H1 (cell line): ENCODE data around the gene EEIG1. TPM values are rescaled to one million over a fixed set of nuclear protein-coding genes. Genes with fewer than 3 reads are reported as not detected.

ENCODE experiments used
- ATF3 ChIP-seq: IDR thresholded peaks from 2 replicates; pipeline ENCODE4 v1.6.1; 2011; ENCODE audit warnings: low read depth, mild to moderate bottlenecking, low read length; ENCODE audit not compliant: insufficient read depth
- CHD1 ChIP-seq: IDR thresholded peaks from 2 replicates; pipeline ENCODE4 v1.6.1; 2012; ENCODE audit warnings: low read depth, low read length, improper control_type of control experiment
- CREB1 ChIP-seq: IDR thresholded peaks from 2 replicates; pipeline ENCODE4 v1.6.1; 2012; ENCODE audit warnings: inconsistent platforms
- EP300 ChIP-seq, 2 experiments: IDR thresholded peaks; 1 replicate in 1 of 2; 2 replicates in 1 of 2; pipeline ENCODE4 v1.6.1; 2011 to 2012; ENCODE audit warnings: low read depth in 2 of 2, low read length in 2 of 2, mild to moderate bottlenecking in 2 of 2, borderline replicate concordance in 1 of 2, inconsistent platforms in 1 of 2, moderate library complexity in 1 of 2
- NRF1 ChIP-seq: IDR thresholded peaks from 2 replicates; pipeline ENCODE4 v1.6.1; 2011; ENCODE audit warnings: mild to moderate bottlenecking, low read depth, low read length, improper control_type of control experiment
- TAF1 ChIP-seq: IDR thresholded peaks from 2 replicates; pipeline ENCODE4 v1.6.1; 2011; ENCODE audit warnings: mild to moderate bottlenecking, low read depth, low read length
- TAF7 ChIP-seq: optimal IDR thresholded peaks from 2 replicates; pipeline ENCODE3; 2011; ENCODE audit warnings: low read depth, mild to moderate bottlenecking, inconsistent platforms, low read length, moderate library complexity, borderline replicate concordance
- ZNF274 ChIP-seq: IDR thresholded peaks from 2 replicates; pipeline ENCODE4 v1.7.0; 2012; ENCODE audit warnings: low read length, borderline replicate concordance; ENCODE audit errors: extremely low read depth
- polyA plus RNA-seq, 7 experiments: library from polyadenylated mRNA; depleted of rRNA in 3 of 7; stranded (reverse) in 5 of 7; unstranded in 2 of 7; fragments of >200 nt in 5 of 7; fragments of 200-250 nt in 2 of 7; gene quantifications; 1 replicate in 5 of 7; 2 replicates in 1 of 7; 4 replicates in 1 of 7; pipeline versions ENCODE4 v1.2.1 to v1.2.3, GENCODE V29; 2011 to 2013; ENCODE audit warnings: missing spikeins in 2 of 7, mixed read lengths in 2 of 7
- total RNA-seq: library from RNA; stranded (reverse); fragmentation: NEBNext Ultra II Directional; extraction: Animal tissue kit (Norgen Biotek cat#: 25700); gene quantifications from 2 replicates; pipeline ENCODE4 v1.2.1, GENCODE V29; 2021

EEIG1 gene
- total and polyA plus RNA-seq, 2 of the 8 experiments (the other 6 are each of a cell fraction or from before 2014, with no cell fraction given): 29.8 to 50.8 TPM

DNA sequence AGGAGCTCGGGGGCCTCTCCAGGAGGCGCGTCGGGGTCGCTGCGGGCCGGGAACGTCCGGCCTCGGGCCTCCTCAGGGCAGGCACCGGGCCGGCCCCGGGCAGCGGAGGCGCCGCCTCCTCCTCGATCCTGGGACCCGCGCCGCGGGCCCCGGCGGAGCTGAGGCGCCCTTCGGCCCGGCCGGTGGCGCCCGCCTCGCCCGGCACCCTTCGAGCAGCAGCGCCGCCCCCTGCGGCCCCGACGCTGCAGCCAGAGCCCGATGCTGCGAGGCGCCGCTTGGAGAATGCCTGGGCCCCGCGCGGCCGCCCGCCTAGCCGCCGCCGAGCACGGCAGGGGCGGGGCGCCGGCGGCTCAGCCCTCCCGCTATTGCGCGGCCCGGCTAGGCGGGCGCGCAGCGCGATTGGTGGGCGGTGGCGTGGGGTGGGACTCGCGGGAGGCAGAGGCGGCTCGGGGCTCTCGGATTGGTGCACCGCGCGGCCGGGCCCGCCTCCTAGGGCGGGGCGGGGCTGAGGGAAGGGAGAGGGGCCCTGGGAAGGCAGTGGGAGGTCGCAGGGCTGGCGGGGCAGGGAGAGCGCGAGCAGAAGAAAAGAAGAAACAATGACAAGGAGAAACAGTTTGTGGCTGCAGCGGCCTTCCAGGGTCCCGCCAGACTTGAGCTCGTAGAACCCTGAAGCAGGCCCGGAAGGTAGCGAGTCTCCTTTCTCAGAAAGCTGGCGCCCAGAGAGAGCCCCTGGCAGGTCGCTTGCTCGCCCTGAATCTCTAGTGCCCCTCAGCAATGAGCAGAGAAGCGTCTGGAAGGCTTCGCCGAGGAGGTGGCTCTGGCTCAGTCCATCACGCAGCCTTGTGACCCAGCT is at the start of gene EEIG1 (continued):
- TF ChIP-seq TAF7 (peak; percentile 62), CHD1 (no peak), CREB1 (no peak), NRF1 (0 out of 2 replicates have a peak, but pooled peaks have one; percentile 25), ATF3 (no peak), ZNF274 (no peak), EP300 (IDR thresholded peaks at IDR 0.05; ENCODE audit: borderline replicate concordance in 1 of 2, low read depth in 2 of 2, low read length in 2 of 2) (no peak), TAF1 (peak; percentile 76)
